Measurements from ENCODE around the gene PHGDH.
"Not testable (repeated sequence)": the region's sequence is repeated elsewhere in the genome, so short reads cannot be mapped to it uniquely, and the experiment has no call there.

Gene PHGDH

DNA sequence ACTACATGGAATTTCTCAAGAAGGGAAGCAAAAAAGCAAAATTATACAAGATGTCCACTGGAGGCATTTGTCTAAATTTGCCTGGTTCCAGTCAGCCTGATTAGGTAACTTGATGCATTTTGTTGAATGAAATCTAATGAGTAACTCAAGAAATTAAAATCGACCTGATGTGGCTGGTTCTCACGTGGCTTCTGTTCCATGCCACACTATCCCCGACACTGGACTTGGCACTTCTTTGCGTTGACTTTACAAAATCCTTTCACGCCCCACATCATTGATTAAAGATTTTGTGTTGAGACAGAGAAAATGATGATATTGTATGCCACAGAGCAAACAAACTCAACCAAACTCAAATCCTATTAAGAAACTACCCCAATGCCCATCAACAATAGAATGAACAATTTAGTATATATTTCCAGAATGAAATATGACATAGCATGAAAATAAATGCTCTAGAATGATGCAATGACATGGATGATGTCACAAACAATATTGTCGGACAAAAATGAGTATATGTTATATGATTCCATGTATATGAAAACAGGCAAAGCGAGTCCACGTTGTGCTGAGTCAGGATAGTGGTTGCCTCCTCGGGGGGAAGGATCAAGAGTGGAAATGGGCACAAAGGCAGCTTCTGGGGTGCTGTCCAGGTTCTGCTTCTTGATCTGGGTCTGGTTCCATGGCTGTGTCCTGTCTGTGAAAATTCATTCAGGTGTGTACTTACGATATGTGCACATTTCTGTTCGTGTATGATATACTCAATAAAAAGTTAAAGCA lies 69.9 kb downstream of the PHGDH start:
- in situ Hi-C loops (cut with MboI; ENCODE audit: low pct_unique_long_range_greater_than_20kb, low sequenced_read_pairs, unreplicated experiment): no loop called here
- TF ChIP-seq, protein P1, sequence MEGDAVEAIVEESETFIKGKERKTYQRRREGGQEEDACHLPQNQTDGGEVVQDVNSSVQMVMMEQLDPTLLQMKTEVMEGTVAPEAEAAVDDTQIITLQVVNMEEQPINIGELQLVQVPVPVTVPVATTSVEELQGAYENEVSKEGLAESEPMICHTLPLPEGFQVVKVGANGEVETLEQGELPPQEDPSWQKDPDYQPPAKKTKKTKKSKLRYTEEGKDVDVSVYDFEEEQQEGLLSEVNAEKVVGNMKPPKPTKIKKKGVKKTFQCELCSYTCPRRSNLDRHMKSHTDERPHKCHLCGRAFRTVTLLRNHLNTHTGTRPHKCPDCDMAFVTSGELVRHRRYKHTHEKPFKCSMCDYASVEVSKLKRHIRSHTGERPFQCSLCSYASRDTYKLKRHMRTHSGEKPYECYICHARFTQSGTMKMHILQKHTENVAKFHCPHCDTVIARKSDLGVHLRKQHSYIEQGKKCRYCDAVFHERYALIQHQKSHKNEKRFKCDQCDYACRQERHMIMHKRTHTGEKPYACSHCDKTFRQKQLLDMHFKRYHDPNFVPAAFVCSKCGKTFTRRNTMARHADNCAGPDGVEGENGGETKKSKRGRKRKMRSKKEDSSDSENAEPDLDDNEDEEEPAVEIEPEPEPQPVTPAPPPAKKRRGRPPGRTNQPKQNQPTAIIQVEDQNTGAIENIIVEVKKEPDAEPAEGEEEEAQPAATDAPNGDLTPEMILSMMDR (IDR thresholded peaks at IDR 0.05; ENCODE audit: extremely low read depth, insufficient read depth, missing control alignments): no peak
- DNase-seq (ENCODE audit: low spot score): no peak

DNA sequence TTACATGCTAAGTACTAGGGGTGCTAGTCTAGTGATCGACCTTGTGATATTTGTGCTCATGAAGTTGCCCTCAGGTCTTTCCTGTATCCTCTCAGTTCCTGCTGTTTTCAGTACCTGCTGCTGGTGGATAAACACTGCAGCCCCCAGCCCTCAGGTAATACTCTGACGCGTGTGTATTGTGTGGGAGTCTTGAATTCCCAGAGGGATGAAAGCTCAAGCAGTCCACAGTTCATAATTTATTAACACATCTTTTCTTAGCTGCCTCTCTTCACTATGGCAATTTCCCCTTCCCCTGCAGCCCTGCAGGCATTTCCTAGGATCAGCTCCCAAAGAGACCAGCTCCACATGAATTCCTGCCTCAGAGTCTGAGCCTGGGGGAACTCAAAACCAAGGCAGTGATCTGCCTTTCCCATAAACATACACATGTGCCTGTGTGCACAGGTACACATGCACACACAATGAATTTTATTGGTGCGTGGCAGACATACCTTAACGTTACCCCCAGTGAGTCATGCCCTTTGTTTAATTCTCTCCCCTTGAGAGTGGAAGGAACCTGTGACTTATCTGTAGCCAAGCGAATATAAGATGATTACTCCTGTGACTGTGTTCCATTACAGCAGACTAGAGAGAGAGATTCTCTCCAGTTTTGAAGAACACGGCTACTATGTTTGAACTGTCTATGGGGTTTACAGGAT lies 71.0 kb downstream of the PHGDH start:
- TF ChIP-seq, protein P1 (IDR thresholded peaks at IDR 0.05; ENCODE audit: extremely low read depth, insufficient read depth, missing control alignments): no peak
- DNase-seq (ENCODE audit: low spot score): no peak
- in situ Hi-C loops (cut with MboI; ENCODE audit: low pct_unique_long_range_greater_than_20kb, low sequenced_read_pairs, unreplicated experiment): no loop called here

DNA sequence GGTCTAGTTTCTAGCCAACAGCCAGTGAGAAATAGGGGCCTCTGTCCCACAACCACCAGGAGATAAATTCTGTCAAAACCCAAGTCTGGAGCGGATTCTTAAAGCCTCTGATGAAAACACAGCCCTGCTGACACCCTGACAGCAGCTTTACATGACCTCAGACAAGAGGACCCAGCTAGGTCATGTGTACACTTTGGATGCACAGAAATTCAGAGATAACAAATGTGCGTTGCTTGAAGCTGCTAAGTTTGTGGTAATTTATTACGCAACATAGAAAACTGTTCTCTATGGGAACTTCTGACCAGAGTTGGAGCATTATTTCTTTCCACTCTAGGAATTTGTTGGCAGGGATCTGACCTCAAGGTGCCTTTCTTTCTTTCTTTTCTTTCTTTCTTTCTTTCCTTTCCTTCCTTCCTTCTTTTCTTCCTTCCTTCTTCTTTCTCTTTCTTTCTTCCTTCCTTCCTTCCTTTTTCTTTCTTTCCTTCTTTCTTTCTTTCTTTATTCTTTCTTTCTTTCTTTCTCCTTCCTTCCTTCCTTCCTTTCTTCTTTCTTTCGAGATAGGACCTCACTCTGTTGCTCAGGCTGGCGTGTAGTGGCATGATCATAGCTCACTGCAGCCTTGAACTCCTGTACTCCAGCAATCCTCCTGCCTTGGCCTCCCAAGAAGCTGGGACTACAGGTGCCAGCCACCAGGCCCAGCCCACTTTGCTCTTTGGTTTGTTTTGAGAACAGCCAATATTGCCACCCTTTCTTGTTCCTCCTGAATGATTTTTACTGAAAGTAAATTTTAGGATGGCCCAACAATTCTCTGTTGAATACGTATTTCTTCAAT lies 71.8 kb downstream of the PHGDH start:
- TF ChIP-seq, protein P1 (IDR thresholded peaks at IDR 0.05; ENCODE audit: extremely low read depth, insufficient read depth, missing control alignments): no peak
- in situ Hi-C loops (cut with MboI; ENCODE audit: low pct_unique_long_range_greater_than_20kb, low sequenced_read_pairs, unreplicated experiment): no loop called here

DNA sequence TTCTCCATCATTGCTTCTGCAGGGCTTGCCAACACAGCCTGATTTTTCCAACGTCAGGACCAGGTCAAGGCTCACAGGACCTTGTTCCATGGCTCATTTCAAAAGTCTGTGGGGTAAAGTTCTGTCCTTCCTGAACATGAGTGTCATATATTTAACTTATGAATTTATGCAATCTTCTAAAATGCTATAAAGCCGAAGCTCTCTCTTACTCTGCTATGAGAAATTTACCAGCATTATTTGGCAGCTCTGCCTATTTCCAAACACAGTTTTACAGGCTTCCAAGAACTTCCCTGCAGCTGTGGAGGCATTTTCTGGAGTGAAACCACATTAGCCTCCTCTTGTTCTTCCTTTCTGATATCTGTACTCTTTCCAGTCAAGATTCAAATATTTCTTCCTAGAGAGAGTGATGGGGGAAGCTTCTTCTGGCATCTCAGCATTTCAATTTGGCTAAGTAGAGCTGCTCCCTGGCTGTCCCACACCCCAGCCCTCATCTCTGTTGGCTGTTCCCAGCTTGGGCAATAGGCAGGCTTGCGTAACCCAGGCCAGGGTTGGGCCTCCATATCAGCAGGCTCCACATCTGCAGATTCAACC lies 72.6 kb downstream of the PHGDH start:
- no peak for DNase-seq (ENCODE audit: low spot score)
- TF ChIP-seq, protein P1 (IDR thresholded peaks at IDR 0.05; ENCODE audit: extremely low read depth, insufficient read depth, missing control alignments): no peak
- in situ Hi-C loops (cut with MboI; ENCODE audit: low pct_unique_long_range_greater_than_20kb, low sequenced_read_pairs, unreplicated experiment): no loop called here

More for the DNA sequence above, 71.8 kb downstream of the PHGDH start:
- DNase-seq (ENCODE audit: low spot score): no peak

DNA sequence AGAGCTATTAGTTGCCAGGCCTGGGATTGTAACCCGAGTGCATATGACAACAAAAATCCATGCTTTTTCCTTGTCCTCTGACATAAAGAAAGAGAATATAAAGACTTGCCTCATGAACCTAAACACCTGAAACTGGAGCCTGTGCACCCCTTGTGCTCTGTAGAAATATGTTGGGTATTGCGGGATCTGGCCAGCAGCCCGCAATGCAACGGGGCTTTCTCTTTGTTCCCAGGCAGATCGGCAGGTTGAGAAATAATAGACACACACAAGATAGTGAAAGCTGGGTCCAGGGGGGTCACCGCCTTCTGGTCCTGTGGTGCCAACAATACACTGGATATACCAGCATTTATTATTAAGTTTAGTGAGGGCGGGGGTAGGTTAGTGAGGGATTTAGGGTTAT lies 74.3 kb downstream of the PHGDH start:
- in situ Hi-C loops (cut with MboI; ENCODE audit: low pct_unique_long_range_greater_than_20kb, low sequenced_read_pairs, unreplicated experiment); DNase-seq (ENCODE audit: low spot score): not testable (repeated sequence)

DNA sequence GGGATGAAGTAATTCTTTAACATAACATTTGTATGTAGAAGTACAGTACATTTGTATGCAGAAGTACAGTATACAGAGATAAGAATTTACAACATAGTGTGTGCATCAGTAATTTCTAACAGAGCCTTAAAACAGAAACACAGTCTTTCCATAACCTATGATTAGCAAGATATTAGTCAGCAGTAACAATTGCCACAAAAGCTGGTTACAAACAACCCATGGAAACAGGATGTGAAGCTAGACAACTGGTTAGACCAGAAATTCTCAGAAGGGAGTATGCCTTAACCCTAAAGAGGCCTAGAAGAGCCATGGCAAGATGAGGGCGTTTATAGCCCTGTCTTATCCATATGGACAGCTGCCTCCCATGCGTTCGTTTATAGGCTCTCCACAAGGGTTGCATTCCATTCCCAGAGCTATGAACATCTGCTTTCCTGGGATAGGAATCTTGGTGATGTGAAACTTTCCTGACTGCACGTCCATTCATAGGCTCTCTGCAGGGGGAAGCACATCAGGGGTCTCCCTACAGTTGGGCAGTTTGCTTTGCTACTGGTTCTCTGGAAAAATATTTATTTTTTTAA lies 74.8 kb downstream of the PHGDH start:
- not testable (repeated sequence) for DNase-seq (ENCODE audit: low spot score)

DNA sequence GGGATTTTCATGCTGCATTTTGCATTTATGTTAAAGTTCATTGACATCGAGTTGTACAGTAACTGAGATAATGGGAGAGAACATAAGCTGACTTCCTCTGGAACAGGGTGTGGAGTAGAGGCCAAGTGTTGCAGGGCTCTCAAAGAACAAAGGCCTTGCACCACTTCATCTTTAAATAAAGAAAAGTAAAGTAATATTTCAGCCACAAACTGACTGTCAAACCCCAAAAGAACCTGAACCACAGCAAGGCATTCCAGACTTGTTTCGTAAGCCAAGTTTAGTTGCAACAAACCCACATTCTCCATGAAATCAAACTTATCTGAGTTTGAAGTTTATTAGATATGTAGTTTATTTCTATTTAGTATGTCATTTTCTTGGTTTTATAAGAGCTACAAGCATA lies 76.0 kb downstream of the PHGDH start:
- TF ChIP-seq, protein P1 (IDR thresholded peaks at IDR 0.05; ENCODE audit: extremely low read depth, insufficient read depth, missing control alignments): no peak
- no peak for DNase-seq (ENCODE audit: low spot score)
- in situ Hi-C loops (cut with MboI; ENCODE audit: low pct_unique_long_range_greater_than_20kb, low sequenced_read_pairs, unreplicated experiment): no loop called here

More for the DNA sequence above, 74.8 kb downstream of the PHGDH start:
- in situ Hi-C loops (cut with MboI; ENCODE audit: low pct_unique_long_range_greater_than_20kb, low sequenced_read_pairs, unreplicated experiment): not testable (repeated sequence)

All from GM13977 (cell line).